HG03103 (cell line): ENCODE results near the gene CDKN2AIPNL.
A peak's percentile ranks its signal among the peaks of the same experiment; 100 is the strongest.

Source experiments
- ATAC-seq: cut with Tn5 transposase; IDR thresholded peaks from one replicate; pipeline ENCODE4 v1.9.1; 2021; ENCODE audit warnings: low read depth; ENCODE audit not compliant: unreplicated experiment

The CDKN2AIPNL gene

GRCh38 chr5:134411546-134412266 lies at the start of gene CDKN2AIPNL:
CDKN2AIPNL (minus strand) TSS chr5:134411881; CDS start chr5:134411854, 27 bp downstream.
- ATAC-seq: peak; percentile 96

GRCh38 chr5:134460551-134460950 lies 48.9 kb upstream of the CDKN2AIPNL start:
- ATAC-seq: no peak

GRCh38 chr5:134459491-134459890 lies 47.8 kb upstream of the CDKN2AIPNL start:
- ATAC-seq: no peak

GRCh38 chr5:134459010-134459403 lies 47.3 kb upstream of the CDKN2AIPNL start:
- ATAC-seq: no peak

- ATAC-seq: no peak
Observed at GRCh38 chr5:134458234-134459009, 46.7 kb upstream of the CDKN2AIPNL start.

- ATAC-seq: no peak
Observed at GRCh38 chr5:134457801-134458200, 46.1 kb upstream of the CDKN2AIPNL start.

- ATAC-seq: no peak
Observed at GRCh38 chr5:134456825-134457224, 45.1 kb upstream of the CDKN2AIPNL start.

- ATAC-seq: no peak
Observed at GRCh38 chr5:134455466-134455865, 43.8 kb upstream of the CDKN2AIPNL start.

GRCh38 chr5:134453016-134453415 lies 41.3 kb upstream of the CDKN2AIPNL start:
- no peak for ATAC-seq

GRCh38 chr5:134451936-134452505 lies 40.3 kb upstream of the CDKN2AIPNL start:
- no peak for ATAC-seq

GRCh38 chr5:134451225-134451935 lies 39.7 kb upstream of the CDKN2AIPNL start:
- no peak for ATAC-seq

GRCh38 chr5:134450374-134450773 lies 38.7 kb upstream of the CDKN2AIPNL start:
- ATAC-seq: no peak

GRCh38 chr5:134449167-134449566 lies 37.5 kb upstream of the CDKN2AIPNL start:
- no peak for ATAC-seq

- ATAC-seq: no peak
Observed at GRCh38 chr5:134447815-134448520, 36.3 kb upstream of the CDKN2AIPNL start.

- no peak for ATAC-seq
Observed at GRCh38 chr5:134446938-134447337, 35.3 kb upstream of the CDKN2AIPNL start.

- no peak for ATAC-seq
Observed at GRCh38 chr5:134445856-134446818, 34.5 kb upstream of the CDKN2AIPNL start.

- no peak for ATAC-seq
Observed at GRCh38 chr5:134444941-134445471, 33.3 kb upstream of the CDKN2AIPNL start.

- ATAC-seq: no peak
Observed at GRCh38 chr5:134440201-134440755, 28.6 kb upstream of the CDKN2AIPNL start.
